GOT3 (cell line): ENCODE results near the gene MAPK8.

Experiments used
- DNase-seq: peaks from one replicate; lab custom pipeline; 2025; ENCODE audit warnings: mixed read lengths; lab: John Stamatoyannopoulos, UW

Gene MAPK8

DNA sequence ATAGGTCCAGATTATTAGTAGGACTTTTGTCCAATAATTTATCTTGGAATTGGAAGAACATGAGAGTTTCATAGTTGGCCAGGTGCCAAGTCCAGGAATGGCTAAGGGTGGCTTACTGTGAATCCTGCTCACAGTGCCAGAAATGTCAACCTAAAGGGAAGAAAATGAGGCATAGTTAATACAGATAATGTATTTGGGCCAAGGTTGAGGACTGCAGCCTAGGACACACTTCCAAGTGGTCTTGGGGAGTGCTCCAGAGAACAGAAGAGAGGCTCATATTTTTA, 78.2 kb downstream of the MAPK8 start:
- DNase-seq = no peak

DNA sequence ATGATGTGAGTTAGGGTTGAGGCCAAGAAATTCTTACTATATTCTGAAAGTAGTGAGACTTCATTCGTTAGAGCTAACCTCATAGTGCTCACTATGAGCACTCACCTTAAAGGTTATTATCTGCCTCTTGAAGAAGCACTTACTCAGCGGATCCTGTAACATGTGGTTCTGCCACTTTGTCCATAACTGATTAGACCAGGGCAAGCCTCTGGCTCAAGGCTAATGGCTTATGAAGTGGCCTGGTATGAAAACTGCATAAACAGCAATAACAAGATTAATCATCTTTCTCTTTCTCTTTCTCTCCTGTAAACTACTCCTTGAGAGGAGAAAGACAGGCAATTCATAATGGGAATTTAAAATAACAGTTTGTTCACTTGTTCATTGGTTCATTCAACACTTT, 82.8 kb downstream of the MAPK8 start:
- no peak for DNase-seq

DNA sequence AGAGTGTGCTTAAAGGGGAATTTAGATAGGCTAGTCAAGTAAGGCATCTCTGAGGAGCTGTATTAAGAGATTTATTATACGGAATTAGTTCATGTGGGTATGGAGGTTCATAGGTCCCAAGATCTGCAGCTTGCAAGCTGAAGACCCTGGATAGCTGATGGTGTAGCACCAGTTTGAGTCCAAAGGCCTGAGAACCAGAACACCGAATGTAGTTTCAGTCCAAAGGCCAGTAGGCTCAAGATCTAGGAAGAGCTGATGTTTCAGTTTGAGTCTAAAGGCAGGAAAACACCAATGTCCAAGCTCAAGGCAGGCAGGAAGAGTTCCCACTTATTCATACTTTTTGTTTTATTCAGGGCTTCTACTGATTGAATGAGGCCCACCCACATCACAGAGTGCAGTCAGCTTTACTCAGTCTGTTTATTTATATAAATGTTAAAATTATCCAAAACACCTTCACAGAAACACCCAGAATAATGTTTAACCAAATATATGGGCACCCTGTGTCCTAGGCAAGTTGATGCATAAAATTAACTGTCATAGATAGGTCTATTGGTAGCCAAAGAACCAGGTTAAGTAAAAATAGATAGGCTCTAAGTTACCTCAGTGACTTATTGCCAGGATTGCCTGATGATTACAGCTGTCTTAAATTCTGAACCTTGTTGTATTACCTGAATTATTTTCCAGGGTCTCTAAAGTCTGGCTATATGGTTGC, 83.5 kb downstream of the MAPK8 start:
- DNase-seq = no peak

DNA sequence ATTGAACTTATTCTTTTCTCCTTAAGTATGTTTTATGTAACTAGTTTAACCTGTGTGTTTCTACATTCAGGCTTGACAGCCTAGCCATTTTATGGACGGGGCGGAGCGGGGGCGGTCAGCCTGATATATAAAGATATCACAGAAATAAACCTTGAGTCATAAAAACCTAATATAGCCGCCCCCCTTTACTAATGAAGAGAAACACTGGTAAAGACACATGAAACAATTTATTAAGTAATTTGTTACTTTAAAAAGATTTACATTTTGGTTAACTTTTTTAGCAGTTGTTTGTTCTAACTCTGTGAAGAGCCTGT, 84.0 kb downstream of the MAPK8 start:
- no peak for DNase-seq

DNA sequence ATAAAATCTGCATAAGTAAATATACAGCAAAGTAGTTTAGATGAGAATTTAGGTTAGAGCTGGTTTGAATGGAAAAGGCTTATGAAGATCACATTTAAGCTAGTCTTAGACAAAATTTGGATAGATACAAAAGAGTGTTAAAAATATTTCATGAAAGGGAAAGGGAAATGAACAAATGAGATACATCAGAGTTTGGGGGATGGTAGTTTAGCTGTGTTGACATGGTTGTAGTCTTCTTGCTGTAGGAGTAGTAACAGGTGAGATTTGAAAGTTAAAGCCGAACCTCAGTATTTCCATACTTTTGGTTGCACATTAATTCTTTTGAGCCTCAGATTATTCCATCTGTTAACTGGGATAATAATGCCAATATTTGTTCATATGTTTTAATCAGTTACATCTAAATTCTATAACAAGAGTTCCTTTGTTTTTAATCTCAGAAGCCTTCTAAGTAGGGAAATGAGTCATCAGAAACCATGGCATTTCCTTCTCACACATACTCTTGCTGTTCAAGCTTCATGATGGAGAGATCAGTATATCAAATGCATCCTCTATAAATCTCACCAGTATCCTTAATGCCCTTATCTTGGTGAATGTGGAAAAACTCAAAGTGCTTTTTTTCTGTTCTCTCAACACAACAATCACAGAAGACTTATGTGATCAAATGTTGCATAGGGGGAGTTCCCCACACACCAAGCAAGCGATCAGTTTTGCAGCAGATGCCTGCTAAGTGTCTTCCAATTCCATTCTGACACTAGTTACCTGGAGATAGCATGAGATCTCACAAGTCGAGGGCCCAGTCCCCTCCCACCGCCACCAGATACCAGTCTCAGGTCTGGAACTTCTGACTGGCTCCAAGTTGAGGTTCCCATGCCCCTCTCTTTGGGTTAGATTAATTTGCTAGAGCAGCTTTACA, 84.7 kb downstream of the MAPK8 start:
- no peak for DNase-seq

DNA sequence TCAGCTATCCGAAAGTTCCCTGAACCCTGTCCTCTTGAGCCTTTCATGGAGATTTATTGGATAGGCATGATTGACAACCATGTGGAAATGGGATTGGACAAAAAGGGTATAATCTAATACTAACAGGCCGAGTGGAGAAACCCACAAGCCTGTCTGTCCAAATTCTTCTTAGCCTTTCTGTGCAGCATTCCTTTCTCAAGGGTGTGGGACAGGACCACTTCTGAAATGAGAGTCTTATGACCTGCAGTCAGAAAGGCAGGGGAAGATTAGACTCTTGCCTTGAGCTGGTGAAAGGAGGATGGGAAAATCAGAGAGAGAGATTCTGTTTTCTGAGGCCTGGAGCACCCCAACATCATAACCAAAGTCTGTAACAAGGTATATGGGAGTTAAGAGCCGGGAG, 85.5 kb downstream of the MAPK8 start:
- DNase-seq = no peak

DNA sequence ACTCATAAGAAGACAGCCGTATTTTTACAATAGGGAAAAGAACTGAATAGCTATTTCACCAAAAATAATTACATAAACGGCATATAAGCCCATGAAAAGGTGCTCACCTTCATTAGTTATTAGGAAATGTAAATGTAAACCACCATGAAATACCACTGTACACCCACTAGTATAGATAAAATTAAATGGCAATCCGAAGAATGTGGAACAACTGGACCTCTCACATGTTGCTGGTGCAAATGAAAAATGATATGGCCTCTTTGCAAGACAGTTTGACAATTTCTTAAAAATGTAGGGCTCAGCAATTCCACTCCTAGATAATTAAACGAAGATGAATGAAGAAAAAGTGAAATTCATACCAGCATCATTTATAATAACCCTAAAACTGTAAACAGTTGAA, 91.8 kb downstream of the MAPK8 start:
- DNase-seq = no peak

DNA sequence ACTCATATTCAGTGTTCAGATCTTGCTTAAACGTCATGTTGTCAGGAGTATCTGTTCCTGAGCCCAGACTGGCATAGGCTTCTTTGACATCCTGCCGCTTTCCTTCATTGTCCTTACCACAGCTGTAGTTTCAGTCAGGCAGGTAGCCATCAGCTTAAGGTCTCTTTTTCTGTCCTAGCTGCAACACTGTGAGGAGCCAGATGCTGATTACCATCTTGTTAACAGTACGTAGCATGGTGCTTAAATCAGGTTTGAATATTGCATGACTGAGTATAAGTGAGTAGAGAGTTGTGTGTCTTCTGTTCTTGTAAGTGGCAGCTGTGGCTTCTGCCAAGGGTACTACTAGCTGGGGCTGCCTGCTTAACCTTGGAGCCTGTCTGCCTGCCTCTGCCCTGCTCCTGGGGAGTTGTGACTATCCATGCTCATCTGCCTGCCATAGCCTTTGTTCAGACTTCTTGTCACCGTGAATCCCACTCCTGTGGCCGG, 92.6 kb downstream of the MAPK8 start:
- no peak for DNase-seq

DNA sequence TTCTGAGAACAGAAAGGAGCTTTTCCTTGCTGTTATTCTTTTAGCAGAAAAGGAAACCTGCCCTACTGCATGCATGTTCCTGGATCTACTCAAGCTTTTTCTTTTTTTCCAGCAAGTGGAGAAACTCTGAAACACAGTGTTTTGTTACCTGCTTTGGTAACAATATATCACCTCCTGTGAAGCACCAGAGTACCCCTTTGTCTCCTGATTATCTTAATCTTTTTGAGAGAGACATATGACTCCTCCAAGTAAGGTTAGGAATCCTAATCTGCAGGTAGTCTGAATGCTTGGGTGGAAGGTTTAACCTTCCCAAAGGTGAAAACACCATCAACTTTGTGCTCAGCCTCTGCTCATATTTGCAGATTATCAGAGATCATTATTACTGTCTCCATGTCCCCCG, 93.1 kb downstream of the MAPK8 start:
- DNase-seq = no peak

DNA sequence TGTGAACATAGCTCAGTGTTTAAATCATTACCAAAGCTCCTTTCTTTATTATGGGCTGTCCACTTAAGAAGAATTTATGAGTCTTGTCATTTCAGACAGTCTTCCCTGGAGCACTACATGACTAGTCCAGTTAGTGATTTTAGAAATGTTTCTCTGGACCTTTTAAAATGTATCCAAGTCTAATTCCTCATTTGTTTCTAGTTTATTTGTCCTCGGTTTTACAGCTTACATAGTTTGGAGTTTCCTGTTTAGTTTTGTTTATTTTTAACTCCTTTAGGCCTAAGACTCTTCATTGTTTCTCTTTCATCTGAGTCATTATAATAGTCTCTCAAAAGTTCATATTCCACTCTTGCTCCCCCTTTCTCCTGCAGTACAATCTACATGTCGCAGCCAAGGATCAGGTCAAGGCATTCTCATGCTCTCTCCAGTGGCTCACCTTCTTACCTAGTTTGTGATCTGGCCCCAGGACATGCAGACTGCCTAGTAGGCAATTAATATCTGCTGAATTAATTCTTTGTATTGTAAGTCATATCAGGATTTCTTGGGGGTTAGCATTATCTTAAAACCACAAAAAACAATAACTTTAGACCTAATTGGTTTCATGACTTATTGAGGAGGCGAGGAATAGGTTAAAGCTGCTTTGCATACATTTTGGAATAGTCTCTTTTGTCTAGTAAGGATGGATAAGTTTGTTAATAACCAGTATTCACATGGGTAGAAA, 93.8 kb downstream of the MAPK8 start:
- no peak for DNase-seq

DNA sequence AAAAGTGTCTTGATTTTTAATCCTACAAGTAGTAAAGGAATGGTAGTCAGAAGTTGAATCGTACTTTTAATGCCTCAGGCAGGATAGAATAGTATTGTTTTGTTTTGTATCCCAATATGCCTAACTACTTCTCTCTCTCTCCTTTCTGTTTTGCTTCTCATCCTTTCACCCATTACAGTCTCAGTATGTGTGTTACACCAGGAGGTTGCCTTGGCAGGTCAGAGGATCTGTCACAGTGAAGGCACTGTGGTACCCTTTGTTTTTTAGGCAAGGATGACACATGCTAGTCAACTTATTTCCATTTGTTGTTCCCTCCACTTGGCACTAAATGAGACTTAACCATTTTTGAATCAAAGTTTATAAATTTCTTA, 94.4 kb downstream of the MAPK8 start:
- DNase-seq = no peak

DNA sequence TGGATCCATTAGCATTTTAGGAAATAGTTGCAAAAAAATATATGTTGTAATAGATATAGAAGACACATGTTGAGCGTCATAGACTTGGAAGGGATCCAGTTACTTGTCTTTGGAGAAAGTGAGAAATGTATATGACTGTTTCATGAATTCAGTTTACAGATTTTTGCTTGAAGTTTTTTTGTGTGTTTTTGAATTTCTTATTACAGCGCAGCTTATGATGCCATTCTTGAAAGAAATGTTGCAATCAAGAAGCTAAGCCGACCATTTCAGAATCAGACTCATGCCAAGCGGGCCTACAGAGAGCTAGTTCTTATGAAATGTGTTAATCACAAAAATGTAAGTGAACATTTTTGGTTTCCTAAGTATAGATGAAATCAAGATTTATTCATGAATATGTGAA, 98.2 kb downstream of the MAPK8 start:
- no peak for DNase-seq

DNA sequence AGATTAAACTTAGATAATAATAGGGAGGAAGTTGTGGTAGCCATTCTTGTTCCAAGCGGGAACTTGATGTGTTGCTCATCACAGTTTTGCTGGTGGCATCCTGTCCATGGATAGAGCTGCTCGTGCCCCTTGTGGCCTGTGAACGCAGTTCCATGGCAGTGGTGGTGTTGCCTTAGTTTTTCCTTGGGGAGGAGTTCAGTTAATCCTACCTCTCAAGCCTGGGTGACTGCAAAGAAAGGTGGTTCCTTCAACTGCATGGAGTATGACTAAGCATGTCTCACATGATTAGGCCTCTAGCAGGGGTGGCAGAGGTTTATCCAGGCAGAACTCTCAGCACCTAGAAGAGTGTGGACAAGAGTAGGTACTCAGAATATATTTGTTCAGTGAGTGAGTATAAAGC, 99.7 kb downstream of the MAPK8 start:
- no peak for DNase-seq

DNA sequence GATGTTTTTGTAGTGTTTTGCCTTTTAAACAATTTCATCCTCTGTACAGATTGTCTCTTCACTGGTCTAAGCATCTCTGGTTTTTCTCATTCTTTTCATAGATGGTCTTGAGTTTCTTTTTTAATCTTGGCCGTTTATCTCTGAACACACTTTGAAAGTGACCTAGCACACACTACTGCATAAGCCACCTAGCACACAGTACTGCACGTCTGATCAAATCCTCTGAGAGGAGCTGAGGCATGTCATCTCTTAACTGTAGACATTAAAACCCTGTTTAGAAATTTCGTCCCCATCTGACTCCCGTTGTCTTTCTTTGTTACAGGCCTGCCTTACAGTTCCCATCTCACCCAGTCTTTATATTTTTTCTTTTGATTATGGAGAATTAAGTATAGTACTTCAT, 100.2 kb downstream of the MAPK8 start:
- DNase-seq = no peak

DNA sequence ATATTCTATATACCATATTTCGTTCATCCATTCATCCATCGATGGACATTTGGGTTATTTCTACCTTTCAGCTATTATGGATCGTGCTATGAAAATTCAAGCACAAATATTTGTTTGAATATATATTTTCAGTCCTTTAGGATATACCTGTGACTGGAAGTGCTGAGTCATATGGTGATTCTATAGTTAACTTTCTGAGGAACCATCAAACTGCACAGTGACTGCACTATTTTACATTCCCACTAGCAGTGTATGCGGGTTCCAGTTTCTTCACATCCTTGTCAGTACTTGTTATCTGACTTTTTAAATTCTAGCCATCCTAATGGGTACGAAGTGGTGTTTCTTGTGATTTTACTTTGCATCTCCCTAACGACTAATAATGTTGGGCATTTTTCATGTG, 104.0 kb downstream of the MAPK8 start:
- DNase-seq = no peak

DNA sequence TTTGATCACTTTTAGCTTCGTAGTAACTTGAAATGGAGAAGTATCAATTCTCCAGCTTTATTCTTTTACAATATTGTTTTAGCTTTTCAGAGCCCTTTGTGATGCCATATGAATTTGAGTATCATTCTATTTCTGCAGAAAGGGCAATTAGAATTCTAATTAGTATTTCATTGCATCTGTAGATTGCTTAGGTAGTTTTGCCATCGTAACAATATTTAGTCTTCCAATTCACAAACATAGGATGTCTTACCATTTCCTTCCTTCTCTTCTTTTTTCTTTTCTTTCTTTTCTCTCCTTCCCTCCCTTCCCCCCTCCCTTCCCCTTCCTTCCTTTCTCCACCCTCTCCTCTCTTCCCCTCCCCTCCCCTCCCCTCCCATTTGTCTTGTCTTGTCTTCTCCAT, 105.0 kb downstream of the MAPK8 start:
- DNase-seq = no peak

DNA sequence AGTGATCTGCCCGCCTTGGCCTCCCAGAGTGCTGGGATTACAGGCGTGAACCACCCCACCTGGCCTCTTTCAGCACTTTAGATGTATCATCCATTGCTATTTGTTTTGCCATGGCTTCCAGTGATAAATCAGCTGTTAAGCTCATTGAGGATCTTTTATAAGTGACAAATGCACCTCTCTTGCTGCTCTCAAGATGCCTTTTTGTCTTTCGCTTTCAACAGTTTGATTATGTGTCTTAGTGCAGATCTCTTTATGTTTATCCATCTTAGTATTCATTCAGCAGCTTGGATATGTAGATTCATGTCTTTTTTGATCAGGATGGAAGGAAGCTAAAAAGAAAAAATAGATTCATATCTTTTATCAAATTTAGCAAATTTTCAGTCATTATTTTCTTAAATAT, 105.6 kb downstream of the MAPK8 start:
- DNase-seq = no peak

DNA sequence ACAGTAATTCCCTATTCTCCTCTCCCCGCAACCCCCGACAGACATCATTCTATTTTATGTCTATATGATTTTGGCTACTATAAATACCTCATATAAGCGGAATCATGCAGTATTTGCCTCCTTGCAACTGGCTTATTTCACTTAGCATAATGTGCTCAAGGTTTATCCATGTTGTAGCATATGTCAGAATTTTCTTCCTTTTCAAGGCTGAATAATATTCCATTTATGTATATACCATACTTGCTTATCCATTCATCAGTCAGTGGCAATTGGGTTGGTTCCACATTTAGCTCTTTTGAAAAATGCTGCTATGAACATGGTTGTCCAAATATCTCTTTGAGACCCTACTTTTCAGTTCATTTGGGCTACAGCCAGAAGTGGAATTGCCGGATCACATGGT, 106.5 kb downstream of the MAPK8 start:
- DNase-seq = no peak

DNA sequence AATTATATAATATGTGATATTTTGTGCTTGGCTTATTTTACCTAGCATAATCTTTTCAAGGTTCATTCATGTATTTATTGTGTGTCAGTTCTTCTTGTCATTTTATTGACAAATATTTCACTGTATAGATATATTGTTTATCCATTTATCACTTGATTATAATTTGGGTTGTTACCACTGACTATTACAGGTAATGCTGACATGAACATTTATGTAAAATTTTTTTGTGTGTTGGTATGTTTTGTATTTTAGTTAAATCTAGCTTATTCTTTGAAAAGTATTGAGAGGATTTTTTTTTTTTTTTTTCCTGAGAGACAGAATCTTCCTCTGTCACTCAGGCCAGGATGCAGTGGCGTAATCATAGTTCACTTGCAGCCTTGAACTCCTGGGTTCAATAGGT, 107.7 kb downstream of the MAPK8 start:
- DNase-seq = no peak

DNA sequence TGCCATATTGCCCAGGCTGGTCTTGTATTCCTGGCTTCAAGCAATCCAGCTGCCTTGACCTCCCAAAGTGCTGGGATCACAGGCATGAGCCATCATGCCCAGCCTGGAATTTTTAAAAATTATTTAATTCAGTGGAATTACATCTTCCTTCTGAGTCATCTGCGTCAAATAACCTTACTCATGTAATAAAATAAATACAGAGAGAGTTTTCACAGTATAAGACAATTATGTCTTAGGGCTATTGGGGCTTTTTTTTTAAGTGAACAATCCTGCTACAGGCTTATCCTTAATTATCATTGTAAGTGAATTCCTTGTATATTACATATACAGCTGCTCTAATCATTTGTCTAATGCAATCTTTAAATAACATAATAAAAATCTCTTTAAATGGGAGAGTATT, 108.3 kb downstream of the MAPK8 start:
- DNase-seq = no peak

DNA sequence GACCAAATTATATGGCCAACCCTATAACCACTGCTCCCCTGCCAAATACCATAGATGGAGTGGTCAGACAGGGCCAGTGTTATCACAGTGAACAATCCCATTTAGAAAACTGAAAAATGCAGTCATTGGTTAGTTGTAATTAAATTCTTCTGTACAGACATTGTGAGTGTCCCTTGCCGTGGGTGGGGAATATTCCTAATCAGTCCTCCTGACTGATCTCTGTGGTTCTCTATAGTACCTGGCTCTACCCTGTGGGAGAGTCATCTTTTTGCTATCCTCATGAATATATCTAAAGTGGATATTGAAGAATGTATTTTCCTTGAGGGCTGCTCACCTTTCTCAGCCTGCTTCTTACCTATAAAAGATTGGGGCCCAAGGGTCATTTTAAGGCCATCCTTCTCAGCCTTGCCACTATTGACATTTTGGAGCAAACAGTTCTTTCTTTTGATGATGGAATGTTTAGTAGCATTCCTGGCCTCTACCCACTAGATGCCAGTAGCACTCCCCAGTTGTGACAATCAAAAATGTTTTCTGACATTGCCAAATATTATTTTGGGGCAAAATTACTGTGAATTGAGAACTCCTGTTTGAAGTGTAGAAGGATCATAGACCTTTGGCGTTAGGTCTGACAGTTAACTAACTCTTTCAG, 110.2 kb downstream of the MAPK8 start:
- DNase-seq = no peak

DNA sequence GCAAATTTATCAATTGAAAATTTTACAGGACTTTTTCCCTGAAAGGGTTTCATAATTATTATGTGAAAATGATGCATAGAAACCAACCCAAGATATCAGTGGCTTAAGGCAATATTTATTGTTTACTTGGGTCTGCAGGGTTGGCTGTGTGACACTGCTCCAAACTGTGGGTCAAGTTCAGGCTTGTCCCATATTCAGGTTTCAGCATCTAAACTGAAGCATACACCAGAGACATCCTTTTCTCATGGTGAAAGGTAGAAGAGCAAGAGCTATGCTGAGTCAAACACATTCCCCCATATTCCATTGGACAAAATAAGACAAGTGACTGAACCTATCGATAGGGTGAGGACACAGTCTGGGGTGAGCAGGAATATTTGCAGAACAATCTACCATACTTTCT, 110.9 kb downstream of the MAPK8 start:
- no peak for DNase-seq
